HG02759 (cell line): ENCODE measurements around the gene MON1B.
"Not testable (repeated sequence)": the region's sequence is repeated elsewhere in the genome, so short reads cannot be mapped to it uniquely, and the experiment has no call there.

Experiments used
- ATAC-seq: cut with Tn5 transposase; IDR thresholded peaks from one replicate; pipeline ENCODE4 v1.9.1; 2021; ENCODE audit warnings: mild to moderate bottlenecking, moderate library complexity; ENCODE audit not compliant: unreplicated experiment

Gene MON1B

DNA sequence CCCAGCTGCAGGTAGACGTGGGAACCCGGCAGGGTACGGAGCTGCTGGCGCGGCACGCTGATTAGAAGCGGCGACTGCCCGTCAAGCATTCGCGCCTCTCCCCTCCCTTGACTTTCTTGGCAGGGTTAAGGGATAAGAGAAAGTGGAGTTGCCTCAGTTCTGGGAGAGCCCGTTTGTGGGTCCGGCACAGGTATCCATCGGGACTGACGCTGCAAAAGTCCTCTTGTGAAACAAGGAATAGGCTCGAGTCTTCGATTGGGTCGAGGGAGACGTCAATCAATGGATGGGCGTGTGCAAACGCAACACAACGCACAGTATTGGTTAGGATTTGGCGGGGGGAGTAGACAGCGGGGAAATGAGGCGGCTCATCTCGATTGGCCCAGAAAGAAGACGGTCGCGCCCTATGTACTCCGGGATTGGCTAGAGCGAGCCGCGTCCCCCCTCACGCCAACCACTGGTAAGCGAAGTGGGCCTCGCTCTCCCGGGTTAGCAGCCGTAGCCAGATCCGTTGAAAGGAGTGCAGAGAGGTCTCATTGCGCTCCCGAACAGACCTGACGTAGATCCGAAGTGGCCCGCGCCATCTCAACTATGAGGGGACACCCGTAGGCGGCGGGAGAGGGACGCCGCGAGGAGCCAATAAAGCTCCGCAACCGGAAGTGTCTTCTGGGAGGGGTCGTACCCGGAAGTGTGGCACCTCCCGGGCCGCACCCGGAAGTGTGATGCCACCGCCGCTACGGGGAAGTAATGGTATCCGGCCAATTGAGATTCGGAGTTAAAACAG lies at the start of gene MON1B:
MON1B (plus strand) TSS at position 713 of the 781 bp plus-strand sequence. CDS start 296 bp downstream, outside the sequence.
- peak; percentile 94 for ATAC-seq

GRCh38 chr16:77143364-77143763 lies 47.6 kb upstream of the MON1B start:
- ATAC-seq, result no peak

DNA sequence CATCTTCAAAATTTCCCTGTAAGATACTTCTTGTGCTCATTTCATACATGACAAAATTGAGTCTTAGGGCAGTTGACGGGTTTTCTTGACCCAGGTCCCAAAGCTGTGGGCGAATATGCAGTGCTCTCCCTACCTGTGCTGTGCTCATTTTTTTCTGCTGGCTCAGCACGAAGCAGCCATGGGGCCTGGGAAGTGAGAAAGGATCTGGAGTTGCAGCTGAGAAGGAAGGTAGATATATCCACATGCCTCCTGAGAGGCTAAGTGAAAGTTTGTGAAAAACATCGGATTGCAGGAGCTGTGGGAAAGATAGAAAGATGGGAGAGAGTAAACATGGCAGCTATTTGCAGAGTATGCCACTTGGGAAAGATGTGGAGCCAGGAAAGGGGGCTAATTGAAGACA lies 42.9 kb upstream of the MON1B start:
- ATAC-seq, result no peak

- ATAC-seq, result no peak
These were observed 33.5 kb upstream of the MON1B start for GRCh38 chr16:77157346-77158058.

GRCh38 chr16:77158293-77158692 lies 32.7 kb upstream of the MON1B start:
- no peak for ATAC-seq

DNA sequence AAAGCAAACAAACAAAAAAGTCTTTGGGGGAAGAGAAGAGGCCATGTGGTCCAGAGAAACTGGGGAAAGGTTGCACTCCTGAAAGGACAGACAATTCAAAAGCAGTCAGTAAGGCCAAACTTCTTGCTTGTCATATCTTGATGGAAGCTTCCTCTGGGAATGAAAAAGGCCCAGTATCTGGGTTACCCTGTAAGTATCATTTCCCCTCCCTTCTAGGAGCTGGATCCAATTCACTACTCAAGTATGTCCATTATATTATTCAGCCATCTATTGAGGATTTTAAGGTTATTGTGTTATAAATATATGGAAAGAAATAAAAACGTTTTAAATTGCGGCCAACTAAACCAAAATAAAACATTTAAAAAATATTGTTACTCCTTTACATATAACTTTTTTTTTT lies 26.0 kb upstream of the MON1B start:
- ATAC-seq, result no peak

DNA sequence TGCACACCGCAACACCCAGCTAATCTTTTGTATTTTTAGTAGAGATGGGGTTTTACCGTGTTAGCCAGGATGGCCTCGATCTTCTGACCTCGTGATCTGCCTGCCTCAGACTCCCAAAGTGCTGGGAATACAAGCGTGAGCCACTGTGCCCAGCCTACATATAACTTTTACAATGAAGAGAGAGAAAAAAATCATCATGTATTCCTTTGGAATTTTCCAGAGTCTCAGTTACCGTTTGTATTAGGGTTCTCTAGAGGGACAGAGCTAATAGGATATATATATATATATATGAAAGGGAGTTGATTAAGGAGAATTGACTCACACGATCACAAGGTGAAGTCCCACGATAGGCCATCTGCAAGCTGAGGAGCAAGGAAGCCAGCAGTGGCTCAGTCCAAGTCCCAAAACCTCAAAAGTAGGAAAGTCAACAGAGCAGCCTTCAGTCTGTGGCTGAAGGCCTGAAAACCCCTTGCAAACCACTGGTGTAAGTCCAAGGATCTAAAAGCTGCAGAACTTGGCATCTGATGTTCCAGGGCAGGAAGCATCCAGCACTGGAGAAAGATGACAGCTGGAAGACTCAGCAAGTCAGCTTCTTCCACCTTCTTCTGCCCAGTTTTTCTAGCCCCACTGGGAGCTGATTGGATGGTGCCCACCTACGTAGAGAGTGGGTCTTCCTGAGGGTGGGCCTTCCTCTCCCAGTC lies 25.3 kb upstream of the MON1B start:
- not testable (repeated sequence) for ATAC-seq

- ATAC-seq, result no peak
These were observed 24.3 kb upstream of the MON1B start for GRCh38 chr16:77166726-77167125.

- no peak for ATAC-seq
These were observed 22.1 kb upstream of the MON1B start for GRCh38 chr16:77168901-77169300.

DNA sequence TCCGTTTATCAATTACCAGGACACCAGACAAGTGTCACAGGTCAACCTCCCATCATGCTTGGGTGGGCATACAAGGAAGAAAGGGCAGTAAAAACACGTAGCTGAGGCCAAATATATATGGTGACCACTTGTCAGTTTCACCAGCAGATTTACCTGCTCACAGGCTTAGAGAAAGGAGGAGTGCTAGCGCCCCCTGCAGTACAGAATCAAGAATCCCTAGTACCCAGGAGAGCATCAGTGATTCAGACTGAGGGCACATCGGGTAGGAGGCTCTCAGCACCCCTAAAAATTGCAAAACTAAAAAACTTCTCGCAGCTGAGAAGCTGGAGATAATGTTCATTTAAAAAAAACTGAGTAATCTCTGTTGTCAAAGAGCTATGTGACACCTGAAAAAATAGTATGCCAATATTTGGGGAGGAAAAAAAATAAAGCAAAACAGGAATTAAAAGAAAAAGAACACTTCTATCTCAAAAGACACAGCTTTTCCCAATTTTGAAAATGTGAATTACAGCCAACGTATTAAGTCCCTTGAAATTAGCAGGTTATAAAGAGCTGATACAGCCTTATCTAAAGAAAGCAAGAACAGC lies 21.2 kb upstream of the MON1B start:
- ATAC-seq, result peak; percentile 76

GRCh38 chr16:77170805-77171204 lies 20.2 kb upstream of the MON1B start:
- no peak for ATAC-seq

DNA sequence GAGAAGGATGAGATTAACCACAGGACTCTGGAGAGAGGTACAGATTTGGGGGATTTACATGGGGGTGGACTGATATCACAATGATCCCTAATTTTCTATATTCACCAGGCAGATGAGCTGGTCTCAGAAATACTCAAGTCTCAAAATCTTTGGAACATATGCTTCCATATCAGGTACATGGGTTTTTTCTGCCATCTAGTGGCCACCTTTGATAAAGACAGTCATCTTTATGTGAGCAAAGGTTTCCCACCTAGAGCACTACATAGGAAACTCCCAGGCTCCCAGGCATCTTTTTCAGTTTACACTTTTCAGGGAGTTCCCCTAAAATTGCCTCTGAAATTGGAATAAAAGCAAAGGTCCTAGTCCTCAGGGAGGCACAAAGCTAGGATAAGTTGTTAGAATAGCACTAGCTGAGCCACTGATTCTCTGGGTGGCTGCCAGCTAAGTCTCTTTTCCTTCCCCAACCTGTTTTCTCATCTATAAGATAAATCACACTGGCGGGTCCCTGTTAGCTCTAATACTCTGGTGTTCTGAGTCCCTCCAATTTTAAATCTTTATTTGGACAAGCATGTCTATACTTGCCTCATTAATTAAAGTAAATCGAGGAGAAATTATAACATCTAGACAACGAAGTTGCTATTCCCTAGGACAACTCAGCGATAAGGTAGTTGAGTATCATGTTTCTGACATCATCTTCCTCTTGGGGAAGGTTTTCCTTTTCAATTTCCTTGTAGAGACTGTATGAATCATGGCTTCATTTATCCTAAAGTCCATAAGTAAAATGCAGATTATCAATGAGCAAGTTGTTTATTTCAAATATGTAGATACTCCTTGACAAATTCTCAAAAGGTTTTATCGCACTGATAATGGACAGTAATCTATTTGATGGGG lies 19.0 kb upstream of the MON1B start:
- peak; percentile 89 for ATAC-seq

DNA sequence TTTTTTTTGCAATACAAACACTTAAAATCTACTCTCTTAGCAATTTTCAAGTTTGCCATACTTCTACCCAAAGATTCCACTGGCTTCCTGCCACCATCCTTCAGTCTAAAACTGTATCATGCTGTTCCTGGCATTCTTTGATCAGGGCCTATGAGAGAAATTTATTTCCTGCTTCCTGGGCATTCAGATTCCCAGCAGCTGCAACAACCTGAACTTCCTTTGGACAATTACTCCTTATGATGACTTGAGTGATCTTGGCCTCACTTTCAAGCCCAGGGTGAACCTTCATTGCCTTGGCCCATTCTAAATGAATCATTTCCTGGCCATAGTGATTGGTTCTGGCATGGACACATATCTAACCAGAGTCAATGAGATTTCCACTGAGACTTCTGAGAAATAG lies 18.0 kb upstream of the MON1B start:
- ATAC-seq, result no peak

GRCh38 chr16:77183137-77183536 lies 7.9 kb upstream of the MON1B start:
- ATAC-seq, result no peak

- ATAC-seq, result not testable (repeated sequence)
These were observed 4.7 kb upstream of the MON1B start for GRCh38 chr16:77186298-77186697.

DNA sequence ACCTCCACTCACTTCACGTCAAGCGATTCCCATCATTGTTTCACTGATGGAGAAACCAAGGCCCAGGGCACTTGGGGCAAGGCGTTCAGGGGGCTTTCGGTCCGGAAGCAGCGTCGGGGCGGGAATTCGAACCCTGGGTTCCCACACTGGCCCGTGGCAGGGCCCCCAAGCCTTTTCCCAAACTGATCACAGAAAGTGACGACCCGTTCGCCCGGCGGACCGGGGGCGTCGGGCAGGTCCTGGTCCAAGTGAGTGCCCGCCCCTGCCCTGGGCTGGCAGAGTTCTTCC lies 856 bp upstream of the MON1B start:
- ATAC-seq, result peak; percentile 7

DNA sequence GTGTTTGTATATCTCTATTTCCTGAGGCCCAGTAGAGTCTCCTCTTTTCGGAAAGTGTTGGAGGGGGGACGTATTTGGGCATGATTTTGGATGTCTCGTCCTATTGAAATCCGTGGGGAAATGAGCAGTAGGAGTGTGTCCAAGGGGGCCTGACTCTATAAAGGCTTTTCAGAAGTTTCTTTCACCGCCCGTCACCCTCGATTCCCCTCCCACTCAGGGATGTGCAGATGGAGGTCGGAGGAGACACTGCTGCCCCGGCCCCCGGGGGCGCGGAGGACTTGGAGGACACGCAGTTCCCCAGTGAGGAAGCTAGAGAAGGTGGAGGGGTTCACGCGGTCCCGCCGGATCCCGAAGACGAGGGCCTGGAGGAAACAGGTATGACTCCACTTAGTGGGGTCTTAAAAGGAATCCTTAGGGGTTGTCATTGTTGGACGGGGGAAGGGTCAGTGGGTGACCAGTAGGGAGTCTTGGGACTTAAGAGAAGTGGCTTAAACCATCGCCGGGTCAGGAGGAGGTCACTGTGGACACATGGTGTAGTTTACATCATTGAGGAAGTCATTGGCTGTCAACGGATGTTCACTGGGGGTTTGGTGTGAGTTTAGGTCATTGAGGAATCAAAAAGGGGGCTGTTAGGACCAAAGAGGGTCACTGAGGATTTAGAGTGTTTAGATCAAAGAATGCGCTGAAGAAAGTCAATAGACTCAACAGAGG lies 424 bp downstream of the MON1B start:
- ATAC-seq, result peak; percentile 0

GRCh38 chr16:77193377-77193776 lies 2.4 kb downstream of the MON1B start:
- ATAC-seq, result no peak

GRCh38 chr16:77194295-77195231 lies 3.6 kb downstream of the MON1B start:
- ATAC-seq, result no peak
